ENCODE data around the gene MAIP1.

- no peak for TF ChIP-seq EZH2 (optimal IDR thresholded peaks at IDR 0.05; ENCODE audit: low read depth, low read length)
- TF ChIP-seq, protein P1, sequence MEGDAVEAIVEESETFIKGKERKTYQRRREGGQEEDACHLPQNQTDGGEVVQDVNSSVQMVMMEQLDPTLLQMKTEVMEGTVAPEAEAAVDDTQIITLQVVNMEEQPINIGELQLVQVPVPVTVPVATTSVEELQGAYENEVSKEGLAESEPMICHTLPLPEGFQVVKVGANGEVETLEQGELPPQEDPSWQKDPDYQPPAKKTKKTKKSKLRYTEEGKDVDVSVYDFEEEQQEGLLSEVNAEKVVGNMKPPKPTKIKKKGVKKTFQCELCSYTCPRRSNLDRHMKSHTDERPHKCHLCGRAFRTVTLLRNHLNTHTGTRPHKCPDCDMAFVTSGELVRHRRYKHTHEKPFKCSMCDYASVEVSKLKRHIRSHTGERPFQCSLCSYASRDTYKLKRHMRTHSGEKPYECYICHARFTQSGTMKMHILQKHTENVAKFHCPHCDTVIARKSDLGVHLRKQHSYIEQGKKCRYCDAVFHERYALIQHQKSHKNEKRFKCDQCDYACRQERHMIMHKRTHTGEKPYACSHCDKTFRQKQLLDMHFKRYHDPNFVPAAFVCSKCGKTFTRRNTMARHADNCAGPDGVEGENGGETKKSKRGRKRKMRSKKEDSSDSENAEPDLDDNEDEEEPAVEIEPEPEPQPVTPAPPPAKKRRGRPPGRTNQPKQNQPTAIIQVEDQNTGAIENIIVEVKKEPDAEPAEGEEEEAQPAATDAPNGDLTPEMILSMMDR (IDR thresholded peaks at IDR 0.05; ENCODE audit: low read length): no peak
These were observed 11.0 kb downstream of the MAIP1 start for GRCh38 chr2:199966405-199966804.

Data from MM.1S (cell line).